CD4-positive, alpha-beta T cell (primary cell): ENCODE measurements around the gene MYH15. TPM values are rescaled to one million over a fixed set of nuclear protein-coding genes. Genes with fewer than 3 reads are reported as not detected.
"Not testable (repeated sequence)": the region's sequence is repeated elsewhere in the genome, so short reads cannot be mapped to it uniquely, and the experiment has no call there.

ENCODE experiments used
- ATAC-seq: fragments of 200-7000 bp; cut with Tn5 transposase; one replicate; pipeline ENCODE4 v1.10.0; 2022; ENCODE audit warnings: mild to moderate bottlenecking; ENCODE audit not compliant: poor library complexity
- CTCF ChIA-PET: fragments of 350-600 bp; sonication (Branson Sonifier 250); formaldehyde crosslinking; loops from one replicate; lab custom pipeline; 2021; ENCODE audit warnings: antibody characterized with exemption, inconsistent platforms; lab: Charles Lee
- POLR2A ChIA-PET: fragments of 350-600 bp; sonication (Branson Sonifier 250); formaldehyde crosslinking; loops from one replicate; lab custom pipeline; 2021; ENCODE audit warnings: antibody characterized with exemption, inconsistent platforms; lab: Charles Lee
- DNase-seq, 14 experiments: peaks; one replicate each; pipeline ENCODE4 v3.0.0-alpha.2; 2013 to 2020; ENCODE audit warnings: mixed read lengths in 2 of 14
- H3K27ac ChIP-seq, 2 donors: one replicate each; pipeline versions ENCODE4 v1.5.1 to v1.7.0; 2013; ENCODE audit warnings: low read length in 2 of 2, low read depth in 1 of 2, mild to moderate bottlenecking in 1 of 2
- H3K27me3 ChIP-seq, 2 experiments: 1 replicate in 1 of 2; 2 replicates in 1 of 2; pipeline versions ENCODE4 v1.6.1 to v1.7.0; 2013; ENCODE audit warnings: low read length in 2 of 2, control low read depth in 1 of 2, mild to moderate bottlenecking in 1 of 2, moderate library complexity in 1 of 2; ENCODE audit not compliant: insufficient read depth in 2 of 2, control insufficient read depth in 1 of 2
- H3K36me3 ChIP-seq: one replicate; pipeline ENCODE4 v1.6.1; 2013; ENCODE audit warnings: low read length, control low read depth; ENCODE audit not compliant: insufficient read depth
- H3K4me1 ChIP-seq: one replicate; pipeline ENCODE4 v1.6.1; 2013; ENCODE audit warnings: low read length, control low read depth; ENCODE audit not compliant: insufficient read depth
- H3K4me3 ChIP-seq: one replicate; pipeline ENCODE4 v1.5.1; 2013; ENCODE audit warnings: mild to moderate bottlenecking, low read length, moderate library complexity
- H3K9me3 ChIP-seq, 2 experiments: 1 replicate in 1 of 2; 2 replicates in 1 of 2; pipeline versions ENCODE4 v1.6.1 to v1.7.0; 2013; ENCODE audit warnings: low read length in 2 of 2, mild to moderate bottlenecking in 2 of 2, control low read depth in 1 of 2, moderate library complexity in 1 of 2; ENCODE audit not compliant: control insufficient read depth in 1 of 2, insufficient read depth in 1 of 2
- H3K27ac Mint-ChIP-seq: one replicate; pipeline ENCODE4 v1.8.0; 2020; ENCODE audit warnings: mixed read lengths
- H3K27me3 Mint-ChIP-seq: one replicate; pipeline ENCODE4 v1.8.0; 2021; ENCODE audit warnings: mixed read lengths
- H3K36me3 Mint-ChIP-seq: one replicate; pipeline ENCODE4 v1.8.0; 2021; ENCODE audit warnings: low read depth, mixed read lengths
- H3K4me1 Mint-ChIP-seq: one replicate; pipeline ENCODE4 v1.8.0; 2021; ENCODE audit warnings: low read depth, mixed read lengths
- H3K4me3 Mint-ChIP-seq: one replicate; pipeline ENCODE4 v1.8.0; 2020; ENCODE audit warnings: mild to moderate bottlenecking, mixed read lengths
- H3K9me3 Mint-ChIP-seq: one replicate; pipeline ENCODE4 v1.8.0; 2020; ENCODE audit warnings: mixed read lengths
- CTCF ChIP-seq: fragments of 200-600 bp; IDR thresholded peaks from one replicate; pipeline ENCODE4 v1.8.0; 2022; ENCODE audit warnings: antibody characterized with exemption, mild to moderate bottlenecking
- intact Hi-C, 2 experiments: fragments of 100-400 bp; cut with DNase I in 1 of 2; cut with micrococcal nuclease in 1 of 2; formaldehyde crosslinking; loops; one replicate each; pipeline versions ENCODE4 v1.15.1 to v1.9.0; 2023 to 2025; cut with DNase I, micrococcal nuclease
- total RNA-seq, 174 experiments: library from RNA in 2 of 174; stranded (reverse) in 2 of 174; gene quantifications; one replicate each; pipeline ENCODE4 v1.2.3 and lab custom pipeline; 2021 to 2026

MYH15 gene
- total RNA-seq, 2 experiments from 2014 or later: 0.05 to 0.08 TPM

DNA sequence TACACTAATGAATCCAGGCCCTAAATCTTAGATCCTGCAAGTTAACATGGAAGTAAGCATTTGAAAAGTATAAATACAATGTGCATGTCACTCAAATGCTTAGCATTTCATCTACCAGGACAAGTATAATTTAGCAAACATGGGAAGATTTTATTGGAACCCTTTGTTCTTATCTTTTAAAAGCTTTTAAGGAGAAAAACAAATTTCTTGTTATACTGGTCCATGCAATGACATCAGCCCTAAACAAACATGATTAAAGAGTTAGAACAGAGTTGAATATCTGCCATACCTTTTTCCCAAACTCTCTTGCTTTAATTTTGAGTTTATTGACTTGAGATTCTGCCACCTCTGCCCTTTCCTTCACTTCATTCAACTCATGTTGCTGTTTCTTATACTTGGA is 127.1 kb downstream of the MYH15 start:
- DNase-seq (no peak), ATAC-seq (no peak)
- Histone ChIP-seq H3K36me3 (no peaks in the 10 kb centered on the region), H3K27me3 (no peaks in the 10 kb centered on the region), H3K27ac (no peak overlapping the region), H3K4me1 (no peaks in the 10 kb centered on the region), H3K4me3 (no peak overlapping the region), H3K9me3 (no peaks in the 10 kb centered on the region)
- H3K4me3 Mint-ChIP-seq: no peak overlapping the region
- no peak overlapping the region for H3K27ac Mint-ChIP-seq
- H3K4me1 Mint-ChIP-seq: no peaks in the 10 kb centered on the region
- no peaks in the 10 kb centered on the region for H3K27me3 Mint-ChIP-seq
- no peak for TF ChIP-seq CTCF
- ChIA-PET CTCF (no interaction called here), POLR2A (no interaction called here)
- no peaks in the 10 kb centered on the region for H3K36me3 Mint-ChIP-seq
- H3K9me3 Mint-ChIP-seq: no peaks in the 10 kb centered on the region
- intact Hi-C loops: no loop called here

GRCh38 chr3:108381529-108382140 is 128.8 kb downstream of the MYH15 start:
- H3K36me3 Mint-ChIP-seq: no peaks in the 10 kb centered on the region
- no peak for ATAC-seq
- Histone ChIP-seq H3K9me3 (no peaks in the 10 kb centered on the region), H3K36me3 (no peaks in the 10 kb centered on the region), H3K27me3 (no peaks in the 10 kb centered on the region), H3K4me1 (no peaks in the 10 kb centered on the region), H3K27ac (no peak overlapping the region), H3K4me3 (no peak overlapping the region)
- DNase-seq: no peak
- no peaks in the 10 kb centered on the region for H3K27me3 Mint-ChIP-seq
- H3K27ac Mint-ChIP-seq: no peak overlapping the region
- no peaks in the 10 kb centered on the region for H3K9me3 Mint-ChIP-seq
- H3K4me1 Mint-ChIP-seq: no peaks in the 10 kb centered on the region
- H3K4me3 Mint-ChIP-seq: no peak overlapping the region
- no peak for TF ChIP-seq CTCF
- CTCF ChIA-PET: no interaction called here
- intact Hi-C loops: no loop called here
- POLR2A ChIA-PET: no interaction called here

DNA sequence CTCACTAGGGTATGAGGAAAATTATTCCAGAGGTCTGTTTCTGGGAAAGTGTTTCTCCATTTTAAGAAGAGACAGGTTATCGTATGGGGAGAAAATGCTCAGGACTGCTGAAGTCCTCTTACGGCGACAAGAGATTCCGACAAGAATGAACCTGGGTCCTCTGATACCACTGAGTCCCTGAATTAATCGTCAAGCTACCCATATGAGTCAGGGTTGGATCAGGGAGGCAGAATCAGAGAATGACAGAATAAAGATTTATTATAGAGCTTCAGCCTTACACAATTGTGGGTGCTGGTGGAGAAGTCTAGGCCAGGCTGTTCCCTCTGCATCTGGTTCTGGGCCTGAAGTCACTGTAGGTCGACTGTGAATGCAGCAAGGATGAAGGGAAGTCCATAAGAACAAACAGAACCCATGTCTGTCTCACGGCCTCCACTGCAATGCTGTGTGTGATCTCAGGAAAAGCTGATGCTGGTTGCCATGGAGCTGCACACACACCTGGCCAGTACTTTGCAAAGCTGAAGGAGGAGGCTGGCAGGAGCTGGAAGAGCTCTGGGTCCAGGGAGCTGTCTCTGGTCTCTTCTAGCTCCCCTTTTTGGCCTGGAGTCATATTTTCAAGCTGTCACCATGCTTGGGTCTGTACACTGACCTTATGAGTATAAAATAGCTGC is 130.1 kb downstream of the MYH15 start:
- no peak overlapping the region for H3K4me3 Mint-ChIP-seq

GRCh38 chr3:108378952-108379342 is 131.4 kb downstream of the MYH15 start:
- H3K27ac ChIP-seq, H3K4me1 ChIP-seq, H3K4me1 Mint-ChIP-seq, H3K4me3 ChIP-seq, H3K4me3 Mint-ChIP-seq, H3K27ac Mint-ChIP-seq, CTCF ChIA-PET, H3K36me3 ChIP-seq, intact Hi-C loops, ATAC-seq, H3K36me3 Mint-ChIP-seq, H3K9me3 ChIP-seq, DNase-seq, POLR2A ChIA-PET, H3K27me3 ChIP-seq, H3K27me3 Mint-ChIP-seq, H3K9me3 Mint-ChIP-seq: not testable (repeated sequence)

More for the DNA sequence above, 130.1 kb downstream of the MYH15 start:
- no peaks in the 10 kb centered on the region for H3K9me3 ChIP-seq
- ATAC-seq (no peak), DNase-seq (no peak)
- Mint-ChIP-seq H3K9me3 (no peaks in the 10 kb centered on the region), H3K36me3 (no peaks in the 10 kb centered on the region), H3K27ac (no peak overlapping the region), H3K27me3 (no peaks in the 10 kb centered on the region), H3K4me1 (no peaks in the 10 kb centered on the region)
- ChIA-PET CTCF (no interaction called here), POLR2A (no interaction called here)
- H3K27me3 ChIP-seq: no peaks in the 10 kb centered on the region
- no peaks in the 10 kb centered on the region for H3K4me1 ChIP-seq
- H3K4me3 ChIP-seq: no peak overlapping the region
- H3K27ac ChIP-seq: no peak overlapping the region
- no peaks in the 10 kb centered on the region for H3K36me3 ChIP-seq
- intact Hi-C loops: no loop called here
- TF ChIP-seq CTCF: no peak
